Stimulated activated CD4-positive, alpha-beta T cell treated with anti-CD3 and anti-CD28 coated beads, Interleukin-1b, Interleukin-23, amount 100 ng/mL, for 48 hours (primary cell): Measurements from ENCODE around the gene CRABP1.

Experiments used
- DNase-seq: peaks from one replicate; pipeline ENCODE4 v3.0.0-alpha.2; 2020

Gene CRABP1

GRCh38 chr15:78319588-78319987 lies 20.6 kb upstream of the CRABP1 start:
- DNase-seq: no peak

DNA sequence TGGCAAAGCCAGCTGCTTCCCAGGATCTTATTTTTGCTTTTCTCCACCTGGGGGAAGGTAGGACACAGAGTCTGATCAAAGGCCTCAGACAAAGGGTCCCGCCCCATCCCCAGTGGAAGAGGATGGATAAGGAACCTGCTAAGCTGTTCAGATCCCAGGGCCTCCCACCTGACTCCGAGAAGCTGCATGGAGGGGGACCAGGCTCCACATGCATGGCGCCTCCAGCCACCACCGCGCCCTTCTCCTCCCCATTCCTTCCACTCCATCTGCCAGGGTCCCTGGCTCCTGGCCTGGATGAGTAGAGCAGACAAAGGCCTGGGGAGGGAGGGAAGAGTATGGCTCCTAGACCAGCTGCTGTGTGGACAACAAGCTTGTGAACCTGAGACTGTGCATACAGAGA lies 20.0 kb upstream of the CRABP1 start:
- no peak for DNase-seq

- DNase-seq: no peak
Measured at GRCh38 chr15:78321041-78321570, 19.0 kb upstream of the CRABP1 start.

DNA sequence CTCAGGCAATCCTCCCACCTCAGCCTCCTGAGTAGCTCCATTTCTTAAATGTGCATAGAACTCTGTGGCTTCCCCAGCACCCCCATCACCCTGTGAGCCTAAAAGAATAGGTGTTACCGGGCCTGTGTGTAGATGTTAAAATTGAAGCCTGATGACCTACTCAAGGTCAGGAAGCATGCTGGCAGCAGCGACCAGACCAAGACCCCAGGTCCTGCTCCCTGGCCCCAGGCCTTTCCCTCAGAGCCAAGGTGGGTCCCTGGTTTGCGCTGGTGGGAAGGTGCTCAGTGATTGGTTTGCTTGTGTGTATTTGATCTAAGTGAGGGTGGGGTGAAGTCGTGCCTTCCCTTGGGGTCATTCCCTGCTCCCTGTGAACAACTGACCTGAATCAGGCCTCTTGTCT lies 18.4 kb upstream of the CRABP1 start:
- DNase-seq: no peak

DNA sequence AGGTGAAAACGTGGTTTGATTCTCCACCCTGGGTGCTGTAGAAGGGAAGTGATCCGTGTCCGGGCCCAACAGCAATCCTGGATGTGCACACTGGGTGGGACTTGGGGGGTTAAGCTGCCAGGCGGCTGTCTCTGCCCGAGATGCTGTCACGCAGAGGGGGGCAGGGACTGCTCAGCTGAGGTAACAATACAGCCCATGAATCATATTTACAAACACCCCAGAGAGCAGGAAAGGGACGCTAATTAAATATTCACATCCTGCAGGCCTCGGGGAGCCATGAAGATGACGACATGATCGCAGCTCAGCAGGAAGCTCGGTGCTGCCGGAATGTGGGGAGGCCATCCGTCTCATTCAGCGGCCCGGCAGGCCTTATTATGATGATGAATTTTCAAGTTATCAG lies 17.9 kb upstream of the CRABP1 start:
- DNase-seq: no peak

- no peak for DNase-seq
Measured at GRCh38 chr15:78322724-78323521, 17.2 kb upstream of the CRABP1 start.

- DNase-seq: no peak
Measured at GRCh38 chr15:78323693-78324092, 16.5 kb upstream of the CRABP1 start.

DNA sequence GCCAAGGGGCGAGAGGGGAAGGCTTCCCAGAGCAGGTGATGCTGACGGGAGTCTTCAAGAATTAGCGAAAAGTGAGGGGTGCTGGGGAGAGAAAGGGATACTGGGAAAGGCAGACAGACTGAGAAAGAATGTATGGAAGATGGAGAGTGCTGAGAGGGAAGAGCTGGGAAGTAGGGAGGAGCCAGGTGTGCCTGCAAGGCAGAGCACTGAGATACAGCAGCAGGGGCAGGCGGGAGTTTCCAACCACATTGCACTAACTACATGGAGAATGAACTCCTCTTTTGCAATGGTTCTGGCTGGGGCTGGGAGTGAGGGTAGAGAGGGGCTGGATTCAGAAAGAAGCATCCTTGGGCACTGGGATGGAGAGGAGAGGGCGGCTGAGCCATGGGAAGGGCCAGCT lies 16.0 kb upstream of the CRABP1 start:
- DNase-seq: no peak

- DNase-seq: no peak
Measured at GRCh38 chr15:78325092-78325843, 14.9 kb upstream of the CRABP1 start.

DNA sequence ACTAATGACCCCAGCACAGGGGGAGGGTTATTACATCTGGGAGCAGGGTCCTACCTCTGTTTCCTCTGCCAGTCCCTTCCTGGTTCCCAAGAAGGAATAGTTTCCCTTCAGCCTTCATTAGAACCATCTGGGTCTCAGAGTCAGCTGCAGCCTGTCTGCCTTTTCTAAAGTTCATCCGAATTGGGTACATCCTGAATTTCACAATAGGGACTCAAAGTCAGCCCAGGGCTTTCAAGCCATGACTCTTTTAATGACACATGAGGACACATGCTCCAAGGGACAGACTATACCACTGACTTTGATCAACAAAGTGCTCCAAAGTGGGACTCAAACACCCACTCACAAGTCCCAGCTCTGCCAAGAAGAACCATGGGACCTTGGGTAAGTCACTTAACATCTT lies 12.7 kb upstream of the CRABP1 start:
- no peak for DNase-seq

GRCh38 chr15:78329625-78330024 lies 10.5 kb upstream of the CRABP1 start:
- DNase-seq: no peak

DNA sequence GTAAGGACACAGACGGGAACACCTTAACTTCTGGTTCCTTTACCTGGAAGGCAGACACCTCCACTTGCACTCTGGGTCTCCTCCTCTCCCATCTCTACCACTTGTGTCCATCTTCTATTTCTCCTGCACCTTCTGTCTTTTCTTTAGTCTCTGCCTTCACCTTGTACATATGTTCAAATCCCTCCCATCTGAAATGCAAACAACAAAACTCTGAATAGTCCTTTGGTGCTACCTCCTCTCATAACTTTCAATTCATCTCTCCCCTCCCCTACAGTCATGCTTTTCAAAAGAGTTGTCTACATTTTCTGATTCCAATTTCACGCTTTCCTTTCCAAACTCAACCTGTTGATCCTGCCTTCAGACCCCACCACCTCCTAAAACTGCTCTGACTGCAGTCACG lies 5.3 kb upstream of the CRABP1 start:
- DNase-seq: no peak

DNA sequence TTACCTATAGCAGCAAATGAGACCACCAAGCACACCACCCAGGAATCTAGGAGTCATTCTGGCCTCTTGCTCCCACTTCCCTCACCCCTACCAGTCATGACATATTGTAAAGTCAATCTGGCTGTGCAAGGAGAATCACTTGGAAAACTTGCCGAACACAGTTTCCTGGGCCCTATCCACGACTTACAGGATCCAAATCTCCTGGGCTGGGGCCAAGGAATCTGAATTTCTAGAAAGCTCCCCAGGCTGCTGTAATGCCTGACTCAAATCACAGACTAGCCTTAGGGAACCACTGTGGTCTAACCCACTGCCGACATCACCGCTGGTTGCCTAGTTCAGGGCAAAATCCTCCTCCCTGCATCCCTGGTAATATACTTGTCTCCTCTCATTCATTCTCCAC lies 4.2 kb upstream of the CRABP1 start:
- DNase-seq: no peak

GRCh38 chr15:78338781-78339180 lies 1.4 kb upstream of the CRABP1 start:
- DNase-seq: no peak

GRCh38 chr15:78339559-78339958 lies 594 bp upstream of the CRABP1 start:
- DNase-seq: no peak

GRCh38 chr15:78341057-78341987 lies 1.2 kb downstream of the CRABP1 start:
- no peak for DNase-seq

DNA sequence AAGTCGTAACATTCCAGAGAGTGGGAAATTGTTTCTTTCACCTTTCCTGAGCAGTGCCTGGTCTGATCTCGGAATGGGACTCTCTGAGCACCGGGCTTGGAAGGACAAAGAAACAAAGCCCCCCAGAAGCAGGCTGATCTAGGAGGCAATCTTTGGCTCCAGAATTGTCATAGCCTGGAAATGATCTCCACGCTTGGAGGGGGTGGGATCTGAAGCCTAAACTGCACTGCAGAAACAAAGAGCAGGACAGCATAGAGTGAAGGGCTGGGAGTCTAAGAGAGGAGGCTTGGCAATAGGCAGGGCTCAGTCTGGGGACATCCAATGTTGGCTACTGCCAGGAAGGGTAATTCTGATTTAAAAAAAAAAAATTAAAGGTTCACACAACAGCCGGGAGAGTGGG lies 1.9 kb downstream of the CRABP1 start:
- DNase-seq: no peak

GRCh38 chr15:78343276-78344060 lies 3.3 kb downstream of the CRABP1 start:
- no peak for DNase-seq

GRCh38 chr15:78345396-78346125 lies 5.4 kb downstream of the CRABP1 start:
- no peak for DNase-seq

GRCh38 chr15:78347586-78348543 lies 7.7 kb downstream of the CRABP1 start:
- no peak for DNase-seq
